OCI-LY1 (cell line): ENCODE measurements around the gene STPG4.

Experiments used
- H2AFZ ChIP-seq: fragments of 200-600 bp; sonication (generic), shearing (Covaris generic); 2 replicates; pipeline ENCODE4 v1.6.0; 2014; ENCODE audit warnings: antibody characterized with exemption, mild to moderate bottlenecking, low read length
- H3F3A ChIP-seq: fragments of 200-600 bp; sonication (generic), shearing (Covaris generic); 2 replicates; pipeline ENCODE4 v1.6.0; 2014; ENCODE audit warnings: mild to moderate bottlenecking, antibody characterized with exemption, low read length, moderate library complexity; ENCODE audit not compliant: insufficient read depth
- H3K27ac ChIP-seq: fragments of 200-600 bp; sonication (generic); 2 replicates; pipeline ENCODE4 v1.5.1; 2014; ENCODE audit warnings: low read length, mixed run types, mild to moderate bottlenecking, low read depth; ENCODE audit not compliant: poor library complexity, severe bottlenecking
- H3K27me3 ChIP-seq: fragments of 200-600 bp; sonication (generic); 2 replicates; pipeline ENCODE4 v1.6.0; 2014; ENCODE audit warnings: antibody characterized with exemption, mild to moderate bottlenecking, low read length, moderate library complexity; ENCODE audit not compliant: insufficient read depth
- H3K36me3 ChIP-seq: fragments of 200-600 bp; sonication (generic); 2 replicates; pipeline ENCODE4 v1.6.1; 2014; ENCODE audit warnings: mild to moderate bottlenecking, antibody characterized with exemption, low read length, moderate library complexity, mixed read lengths; ENCODE audit not compliant: insufficient read depth
- H3K4me1 ChIP-seq: fragments of 200-600 bp; sonication (generic); 2 replicates; pipeline ENCODE4 v1.5.1; 2014; ENCODE audit warnings: mild to moderate bottlenecking, low read length, moderate library complexity; ENCODE audit not compliant: insufficient read depth, severe bottlenecking
- H3K4me2 ChIP-seq: fragments of 200-600 bp; sonication (generic), shearing (Covaris generic); 2 replicates; pipeline ENCODE4 v1.6.1; 2014; ENCODE audit warnings: low read length
- H3K4me3 ChIP-seq: fragments of 200-600 bp; sonication (generic); 2 replicates; pipeline ENCODE4 v1.5.1; 2014; ENCODE audit warnings: low read length, low read depth, mild to moderate bottlenecking, mixed read lengths; ENCODE audit not compliant: poor library complexity, severe bottlenecking
- H3K79me2 ChIP-seq: fragments of 200-600 bp; shearing (Covaris generic); 2 replicates; pipeline ENCODE4 v1.6.1; 2016; ENCODE audit warnings: mixed run types, low read length, mixed read lengths; ENCODE audit not compliant: insufficient read depth
- H3K9ac ChIP-seq: fragments of 200-600 bp; sonication (generic), shearing (Covaris generic); 2 replicates; pipeline ENCODE4 v1.6.1; 2014; ENCODE audit warnings: mild to moderate bottlenecking, low read length, mixed read lengths
- H3K9me2 ChIP-seq: fragments of 200-600 bp; sonication (generic), shearing (Covaris generic); 2 replicates; pipeline ENCODE4 v1.6.1; 2014; ENCODE audit warnings: low read depth, mild to moderate bottlenecking, low read length, mixed read lengths
- H3K9me3 ChIP-seq: fragments of 200-600 bp; shearing (Covaris generic); 2 replicates; pipeline ENCODE4 v1.6.1; 2014; ENCODE audit warnings: low read length, mixed read lengths
- H4K20me1 ChIP-seq: fragments of 200-600 bp; sonication (generic), shearing (Covaris generic); 2 replicates; pipeline ENCODE4 v1.6.0; 2016; ENCODE audit warnings: mild to moderate bottlenecking, low read length; ENCODE audit not compliant: insufficient read depth
- EZH2 ChIP-seq: fragments of 200-600 bp; sonication (generic), shearing (Covaris generic); IDR thresholded peaks from 2 replicates; pipeline ENCODE4 v1.8.0; 2017; ENCODE audit warnings: borderline replicate concordance, mixed run types, mild to moderate bottlenecking, antibody characterized with exemption, low read length, moderate library complexity, mixed read lengths
- TF ChIP-seq, protein P1 (sequence below): fragments of 200-600 bp; sonication (generic), shearing (Covaris generic); IDR thresholded peaks from 2 replicates; pipeline ENCODE4 v1.5.1; 2017; ENCODE audit warnings: mild to moderate bottlenecking, antibody characterized with exemption, low read length, moderate library complexity, mixed read lengths

The STPG4 gene

DNA sequence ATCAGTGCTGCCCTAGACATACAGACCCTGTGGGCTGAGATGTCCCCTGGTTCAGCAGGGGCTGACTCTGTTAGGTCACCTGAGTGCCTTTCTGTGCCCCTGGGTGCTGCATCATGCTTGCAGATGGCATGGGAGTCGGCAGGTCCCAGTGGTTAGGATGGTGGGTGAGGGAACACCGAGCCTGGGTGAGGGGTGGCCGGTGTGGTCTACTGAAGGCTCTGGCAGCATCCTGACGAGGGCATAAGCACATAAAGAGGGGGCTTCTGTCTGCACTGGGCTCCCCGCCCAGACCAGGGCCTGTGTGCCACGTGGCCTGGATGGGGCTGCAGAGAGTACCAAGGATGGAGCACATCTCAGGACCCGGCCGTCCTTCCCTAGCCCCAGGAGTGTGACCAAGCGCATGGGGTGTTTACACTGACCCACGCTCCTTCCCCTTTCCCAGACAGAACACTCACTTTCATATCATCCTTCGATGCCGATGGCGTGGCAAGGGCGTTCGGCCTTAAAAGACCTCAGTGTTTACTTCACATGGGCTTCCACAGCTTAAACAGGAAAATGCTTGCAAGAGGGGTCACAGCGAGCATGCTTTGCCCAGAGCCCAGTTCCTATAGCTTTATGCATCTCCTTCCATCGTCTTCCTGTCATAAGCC lies 115.1 kb downstream of the STPG4 start:
- no peaks in the 10 kb centered on the region for H3K9me3 ChIP-seq
- peaks cover 81% of the 10 kb centered on the region; the same call in 1 of the 2 replicates for H3K36me3 ChIP-seq
- no peaks in the 10 kb centered on the region for H4K20me1 ChIP-seq
- no peaks in the 10 kb centered on the region for H3F3A ChIP-seq
- no peaks in the 10 kb centered on the region for H3K27me3 ChIP-seq
- H3K9me2 ChIP-seq: no peaks in the 10 kb centered on the region
- no peaks in the 10 kb centered on the region for H3K79me2 ChIP-seq
- peaks cover 7% of the 10 kb centered on the region for H3K4me1 ChIP-seq
- no peak for TF ChIP-seq EZH2
- TF ChIP-seq, protein P1, sequence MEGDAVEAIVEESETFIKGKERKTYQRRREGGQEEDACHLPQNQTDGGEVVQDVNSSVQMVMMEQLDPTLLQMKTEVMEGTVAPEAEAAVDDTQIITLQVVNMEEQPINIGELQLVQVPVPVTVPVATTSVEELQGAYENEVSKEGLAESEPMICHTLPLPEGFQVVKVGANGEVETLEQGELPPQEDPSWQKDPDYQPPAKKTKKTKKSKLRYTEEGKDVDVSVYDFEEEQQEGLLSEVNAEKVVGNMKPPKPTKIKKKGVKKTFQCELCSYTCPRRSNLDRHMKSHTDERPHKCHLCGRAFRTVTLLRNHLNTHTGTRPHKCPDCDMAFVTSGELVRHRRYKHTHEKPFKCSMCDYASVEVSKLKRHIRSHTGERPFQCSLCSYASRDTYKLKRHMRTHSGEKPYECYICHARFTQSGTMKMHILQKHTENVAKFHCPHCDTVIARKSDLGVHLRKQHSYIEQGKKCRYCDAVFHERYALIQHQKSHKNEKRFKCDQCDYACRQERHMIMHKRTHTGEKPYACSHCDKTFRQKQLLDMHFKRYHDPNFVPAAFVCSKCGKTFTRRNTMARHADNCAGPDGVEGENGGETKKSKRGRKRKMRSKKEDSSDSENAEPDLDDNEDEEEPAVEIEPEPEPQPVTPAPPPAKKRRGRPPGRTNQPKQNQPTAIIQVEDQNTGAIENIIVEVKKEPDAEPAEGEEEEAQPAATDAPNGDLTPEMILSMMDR: no peak
- H3K9ac ChIP-seq: no peak overlapping the region
- H2AFZ ChIP-seq: no peak overlapping the region
- no peak overlapping the region for H3K4me3 ChIP-seq
- no peak overlapping the region for H3K4me2 ChIP-seq
- H3K27ac ChIP-seq: no peak overlapping the region

DNA sequence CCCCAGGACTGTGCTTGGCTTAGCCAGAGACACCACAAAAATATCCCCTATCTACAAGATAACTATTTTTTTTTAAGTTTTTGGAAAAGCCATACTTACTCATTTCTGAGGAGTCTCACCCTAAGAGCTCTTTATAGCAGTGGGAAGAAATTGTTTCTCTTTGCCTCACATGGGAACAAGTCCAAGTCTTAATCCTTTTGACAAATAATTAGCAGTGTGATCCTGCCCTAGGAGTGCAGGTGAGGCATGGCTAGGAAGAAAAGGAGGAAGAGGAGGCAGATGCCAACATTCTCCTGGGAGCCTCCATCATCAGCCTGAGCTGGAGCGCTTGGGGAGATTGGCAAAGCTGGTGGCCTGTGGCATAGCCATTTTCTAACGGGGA lies 115.6 kb downstream of the STPG4 start:
- peaks cover 82% of the 10 kb centered on the region; the same call in 1 of the 2 replicates for H3K36me3 ChIP-seq
- no peaks in the 10 kb centered on the region for H3F3A ChIP-seq
- H3K27me3 ChIP-seq: no peaks in the 10 kb centered on the region
- no peak overlapping the region for H2AFZ ChIP-seq
- no peaks in the 10 kb centered on the region for H3K9me3 ChIP-seq
- H3K9ac ChIP-seq: no peak overlapping the region
- H3K4me2 ChIP-seq: no peak overlapping the region
- no peaks in the 10 kb centered on the region for H3K79me2 ChIP-seq
- H3K9me2 ChIP-seq: no peaks in the 10 kb centered on the region
- H4K20me1 ChIP-seq: no peaks in the 10 kb centered on the region
- H3K4me3 ChIP-seq: no peak overlapping the region
- H3K27ac ChIP-seq: no peak overlapping the region
- TF ChIP-seq, protein P1: no peak
- TF ChIP-seq EZH2: no peak
- H3K4me1 ChIP-seq: peaks cover 12% of the 10 kb centered on the region

DNA sequence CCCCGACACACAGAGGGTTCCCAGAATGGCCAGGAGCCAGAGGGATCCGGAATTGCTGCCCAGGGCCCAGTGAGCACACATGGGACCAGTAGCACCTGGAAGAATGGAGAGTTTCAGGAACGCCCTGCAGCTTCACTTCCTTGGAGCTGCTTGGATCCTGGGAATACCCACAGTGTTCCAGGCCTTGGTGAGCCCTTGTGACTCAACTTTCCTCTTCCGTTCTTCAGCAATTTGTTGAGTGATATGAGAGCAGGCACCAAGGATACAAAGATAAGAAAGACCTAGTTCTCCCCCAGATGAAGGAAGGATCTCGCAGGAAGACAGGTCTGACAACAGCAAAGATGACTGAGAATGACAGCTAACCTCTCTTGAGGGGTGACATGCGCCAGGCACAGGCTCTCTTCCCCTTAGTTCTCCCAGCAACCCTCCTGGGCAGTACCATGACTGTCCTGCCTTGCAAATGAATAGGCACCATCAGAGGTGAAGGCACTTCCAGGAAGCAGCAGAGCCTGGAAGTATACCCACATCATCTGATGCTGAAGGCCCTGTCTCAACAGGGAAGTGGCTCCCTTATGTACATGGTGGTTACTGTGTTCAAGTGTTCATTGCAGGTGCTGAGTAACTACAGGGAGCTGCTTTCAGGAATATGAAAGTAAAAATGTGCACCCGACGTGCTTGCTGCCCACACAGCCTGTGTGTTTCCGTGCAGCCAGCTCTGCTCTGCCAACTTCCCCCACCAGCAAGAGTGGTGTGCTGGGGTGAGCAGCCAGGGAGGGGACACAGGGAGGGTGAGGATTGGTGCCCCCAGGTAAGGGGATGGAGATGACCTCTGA lies 116.2 kb downstream of the STPG4 start:
- Histone ChIP-seq H3K9me3 (no peaks in the 10 kb centered on the region), H4K20me1 (no peaks in the 10 kb centered on the region), H3K4me2 (no peak overlapping the region), H3K4me3 (no peak overlapping the region), H3K9ac (no peak overlapping the region), H3K4me1 (peaks cover 18% of the 10 kb centered on the region), H3K27me3 (no peaks in the 10 kb centered on the region), H3K27ac (no peak overlapping the region), H3K9me2 (no peaks in the 10 kb centered on the region), H3F3A (no peaks in the 10 kb centered on the region), H2AFZ (no peak overlapping the region), H3K79me2 (no peaks in the 10 kb centered on the region), H3K36me3 (peaks cover 83% of the 10 kb centered on the region; the same call in 1 of the 2 replicates)
- TF ChIP-seq, protein P1: no peak
- TF ChIP-seq EZH2: no peak
